Brain microvascular endothelial cell (primary cell): ENCODE data around the gene PAK1.

Experiments
- DNase-seq: peaks from one replicate; pipeline ENCODE4 v3.0.0-alpha.2; 2020
- H3K27ac ChIP-seq: fragments of 250-450 bp; sonication (Bioruptor Pico); 2 replicates; pipeline ENCODE4 v1.5.1; 2020; ENCODE audit warnings: mild to moderate bottlenecking, moderate library complexity
- H3K27me3 ChIP-seq: fragments of 250-450 bp; sonication (Bioruptor Pico); replicated peaks from 2 replicates; pipeline ENCODE4 v1.5.1; 2020; ENCODE audit warnings: mild to moderate bottlenecking
- H3K36me3 ChIP-seq: fragments of 250-450 bp; sonication (Bioruptor Pico); replicated peaks from 2 replicates; pipeline ENCODE4 v1.5.1; 2020; ENCODE audit warnings: mild to moderate bottlenecking
- H3K4me3 ChIP-seq: 2 replicates; pipeline ENCODE4 v1.5.1; 2011; ENCODE audit warnings: low read depth, mild to moderate bottlenecking, control low read depth, low read length, moderate library complexity
- in situ Hi-C: cut with HindIII; loops from 2 replicates; pipeline ENCODE4 v1.10.0; 2017; ENCODE audit warnings: low sequenced_read_pairs, low pct_ligation_motif_present
- TF ChIP-seq, protein P1 (sequence below): IDR thresholded peaks from 2 replicates; pipeline ENCODE4 v1.5.1; 2011; ENCODE audit warnings: low read depth, mild to moderate bottlenecking, moderate library complexity, low read length, control low read depth, inconsistent platforms; ENCODE audit errors: missing control alignments

PAK1 gene

GRCh38 chr11:77449784-77450183, 24.1 kb downstream of the PAK1 start:
- in situ Hi-C loops: no loop called here
- DNase-seq: no peak
- no peaks in the 10 kb centered on the region for H3K27me3 ChIP-seq
- TF ChIP-seq, protein P1, sequence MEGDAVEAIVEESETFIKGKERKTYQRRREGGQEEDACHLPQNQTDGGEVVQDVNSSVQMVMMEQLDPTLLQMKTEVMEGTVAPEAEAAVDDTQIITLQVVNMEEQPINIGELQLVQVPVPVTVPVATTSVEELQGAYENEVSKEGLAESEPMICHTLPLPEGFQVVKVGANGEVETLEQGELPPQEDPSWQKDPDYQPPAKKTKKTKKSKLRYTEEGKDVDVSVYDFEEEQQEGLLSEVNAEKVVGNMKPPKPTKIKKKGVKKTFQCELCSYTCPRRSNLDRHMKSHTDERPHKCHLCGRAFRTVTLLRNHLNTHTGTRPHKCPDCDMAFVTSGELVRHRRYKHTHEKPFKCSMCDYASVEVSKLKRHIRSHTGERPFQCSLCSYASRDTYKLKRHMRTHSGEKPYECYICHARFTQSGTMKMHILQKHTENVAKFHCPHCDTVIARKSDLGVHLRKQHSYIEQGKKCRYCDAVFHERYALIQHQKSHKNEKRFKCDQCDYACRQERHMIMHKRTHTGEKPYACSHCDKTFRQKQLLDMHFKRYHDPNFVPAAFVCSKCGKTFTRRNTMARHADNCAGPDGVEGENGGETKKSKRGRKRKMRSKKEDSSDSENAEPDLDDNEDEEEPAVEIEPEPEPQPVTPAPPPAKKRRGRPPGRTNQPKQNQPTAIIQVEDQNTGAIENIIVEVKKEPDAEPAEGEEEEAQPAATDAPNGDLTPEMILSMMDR: no peak
- H3K4me3 ChIP-seq: no peak overlapping the region
- no peaks in the 10 kb centered on the region for H3K36me3 ChIP-seq
- no peak overlapping the region for H3K27ac ChIP-seq

GRCh38 chr11:77449060-77449521, 24.8 kb downstream of the PAK1 start:
- in situ Hi-C loops: no loop called here

GRCh38 chr11:77448269-77448668, 25.6 kb downstream of the PAK1 start:
- no peak overlapping the region for H3K4me3 ChIP-seq
- H3K27me3 ChIP-seq: no peaks in the 10 kb centered on the region
- TF ChIP-seq, protein P1: no peak
- no peak overlapping the region for H3K27ac ChIP-seq
- H3K36me3 ChIP-seq: no peaks in the 10 kb centered on the region
- in situ Hi-C loops: no loop called here
- no peak for DNase-seq

More at GRCh38 chr11:77449060-77449521, 24.8 kb downstream of the PAK1 start:
- no peak for DNase-seq
- TF ChIP-seq, protein P1: no peak
- no peaks in the 10 kb centered on the region for H3K36me3 ChIP-seq
- no peak overlapping the region for H3K27ac ChIP-seq
- H3K4me3 ChIP-seq: no peak overlapping the region
- H3K27me3 ChIP-seq: no peaks in the 10 kb centered on the region

GRCh38 chr11:77446911-77447629, 26.8 kb downstream of the PAK1 start:
- Histone ChIP-seq H3K4me3 (no peak overlapping the region), H3K27me3 (no peaks in the 10 kb centered on the region), H3K27ac (no peak overlapping the region), H3K36me3 (no peaks in the 10 kb centered on the region)
- DNase-seq: no peak
- in situ Hi-C loops: no loop called here
- TF ChIP-seq, protein P1: no peak

DNA sequence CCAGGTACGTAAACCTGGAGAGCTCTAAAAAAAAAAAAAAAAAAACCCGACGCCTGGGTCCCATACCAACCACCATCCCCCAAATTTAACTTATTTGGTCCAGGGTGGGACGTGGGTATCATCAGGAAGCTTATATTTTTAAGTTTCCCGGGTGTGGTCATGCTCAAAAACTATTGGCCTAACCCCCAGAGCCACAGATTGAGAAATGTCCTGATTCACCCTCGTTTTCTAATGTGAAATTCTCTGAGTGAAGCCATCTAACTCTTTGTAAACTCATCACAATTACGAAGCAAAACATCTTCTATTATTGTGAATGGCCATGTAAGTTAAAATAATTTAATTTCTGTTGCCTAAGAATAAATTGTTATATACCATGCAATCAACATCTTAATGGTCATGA, 29.6 kb downstream of the PAK1 start:
- TF ChIP-seq, protein P1: no peak

More for the DNA sequence above, 29.6 kb downstream of the PAK1 start:
- no peaks in the 10 kb centered on the region for H3K27me3 ChIP-seq
- no peak overlapping the region for H3K4me3 ChIP-seq
- no peak overlapping the region for H3K27ac ChIP-seq
- DNase-seq: no peak
- no peaks in the 10 kb centered on the region for H3K36me3 ChIP-seq
- in situ Hi-C loops: no loop called here
